Skeletal muscle tissue (tissue), 4 donors: ENCODE measurements around the gene PWP2. TPM values are rescaled to one million over a fixed set of nuclear protein-coding genes. Genes with fewer than 3 reads are reported as not detected.
"Not testable (repeated sequence)": the region's sequence is repeated elsewhere in the genome, so short reads cannot be mapped to it uniquely, and the experiment has no call there.

Source experiments
- H3K27ac ChIP-seq: one replicate; pipeline ENCODE4 v1.7.0; 2013; ENCODE audit warnings: mild to moderate bottlenecking, low read depth, low read length, inconsistent platforms
- H3K27me3 ChIP-seq, 3 donors: one replicate each; pipeline ENCODE4 v1.7.0; 2013; ENCODE audit warnings: low read length in 3 of 3; ENCODE audit not compliant: control insufficient read depth in 3 of 3, insufficient read depth in 3 of 3
- H3K36me3 ChIP-seq, 3 donors: one replicate each; pipeline ENCODE4 v1.7.0; 2013; ENCODE audit warnings: low read length in 3 of 3; ENCODE audit not compliant: control insufficient read depth in 3 of 3, insufficient read depth in 3 of 3
- H3K4me1 ChIP-seq, 3 donors: one replicate each; pipeline ENCODE4 v1.7.0; 2013; ENCODE audit warnings: low read length in 3 of 3, mild to moderate bottlenecking in 3 of 3; ENCODE audit not compliant: control insufficient read depth in 3 of 3, insufficient read depth in 3 of 3
- H3K4me3 ChIP-seq, 3 donors: one replicate each; pipeline ENCODE4 v1.7.0; 2013; ENCODE audit warnings: low read length in 3 of 3
- H3K9ac ChIP-seq, 3 donors: one replicate each; pipeline ENCODE4 v1.7.0; 2013; ENCODE audit warnings: low read length in 3 of 3, mild to moderate bottlenecking in 3 of 3, moderate library complexity in 2 of 3, low read depth in 1 of 3
- H3K9me3 ChIP-seq, 3 donors: one replicate each; pipeline ENCODE4 v1.7.0; 2013; ENCODE audit warnings: low read length in 3 of 3; ENCODE audit not compliant: control insufficient read depth in 3 of 3
- total RNA-seq: library from RNA; depleted of rRNA; stranded (reverse); fragments of >200 nt; gene quantifications from one replicate; pipeline ENCODE4 v1.2.3, GENCODE V29; 2014
- donor health status: Osteomylitis.

PWP2 gene
- total RNA-seq = 7.3 TPM

DNA sequence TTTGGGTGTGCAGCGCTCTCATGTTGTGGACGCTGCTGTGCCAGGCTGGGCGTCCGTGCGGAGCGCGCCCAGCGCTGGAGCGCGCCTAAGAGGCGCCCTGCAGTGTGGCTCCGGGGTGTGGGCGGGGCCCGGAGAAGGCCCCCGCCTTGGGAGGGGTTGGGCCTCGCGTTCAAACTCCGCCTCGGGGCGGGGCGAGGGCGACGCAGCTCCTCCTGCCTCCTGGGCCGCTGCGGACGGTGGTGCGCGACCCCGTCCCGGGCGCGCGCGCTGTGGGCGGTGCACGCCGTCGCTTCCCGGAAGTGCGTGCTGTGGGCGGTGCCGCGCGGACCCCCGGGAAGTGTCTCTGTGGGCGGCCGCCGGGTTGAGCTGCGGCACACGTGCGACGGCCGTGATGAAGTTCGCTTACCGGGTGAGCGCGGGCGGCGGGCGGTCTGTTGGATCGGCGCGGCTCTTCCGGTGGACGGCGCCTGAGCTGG lies at the start of gene PWP2:
Gene PWP2, plus strand, starts transcription at position 374 of the 476 bp plus-strand sequence. Its CDS starts 18 bp downstream, at position 392.
- H3K4me1 ChIP-seq, H3K4me3 ChIP-seq, H3K9ac ChIP-seq, H3K36me3 ChIP-seq, H3K27me3 ChIP-seq, H3K27ac ChIP-seq, H3K9me3 ChIP-seq: not testable (repeated sequence)

DNA sequence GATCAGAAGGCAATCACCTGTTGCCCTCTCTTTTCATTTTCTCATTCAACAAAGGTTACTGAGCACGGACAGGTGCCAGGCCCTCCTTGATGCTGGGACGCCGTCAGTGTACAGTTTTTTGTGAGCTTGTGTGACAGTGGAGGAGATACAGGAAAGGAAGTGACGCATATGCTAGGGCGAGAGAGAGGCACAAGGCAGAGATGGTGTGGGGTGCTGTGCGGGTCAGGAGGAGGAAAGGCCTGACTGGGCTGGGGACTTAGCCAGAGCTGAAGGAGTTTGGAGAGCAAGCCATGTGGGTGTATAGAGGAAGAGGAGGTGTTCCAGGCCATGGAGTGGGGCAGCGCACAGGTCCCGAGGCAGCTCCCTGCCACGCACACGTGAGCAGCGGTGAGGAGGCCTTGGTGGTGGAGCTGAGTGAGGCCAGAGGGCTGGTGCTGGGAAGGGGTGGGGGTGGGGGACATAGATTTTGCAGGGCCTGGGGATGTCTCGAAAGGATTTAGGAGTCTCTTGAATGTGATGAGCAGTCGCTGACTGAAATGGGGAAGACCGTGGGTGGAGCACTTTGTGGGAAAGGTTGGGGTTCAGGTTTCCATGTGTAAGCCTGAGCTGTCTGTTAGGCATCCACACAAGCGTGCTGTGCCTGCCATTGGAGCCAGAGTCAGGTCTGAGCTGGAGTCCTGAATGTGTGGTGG lies 49.1 kb upstream of the PWP2 start:
- Histone ChIP-seq H3K4me3 (no peak overlapping the region), H3K9me3 (no peaks in the 10 kb centered on the region), H3K4me1 (peaks cover 3 to 6% (median 6%) of the 10 kb centered on the region in 3 donors), H3K36me3 (peaks cover 22 to 28% (median 26%) of the 10 kb centered on the region in 3 donors), H3K27ac (no peak overlapping the region), H3K9ac (no peak overlapping the region), H3K27me3 (no peaks in the 10 kb centered on the region)

DNA sequence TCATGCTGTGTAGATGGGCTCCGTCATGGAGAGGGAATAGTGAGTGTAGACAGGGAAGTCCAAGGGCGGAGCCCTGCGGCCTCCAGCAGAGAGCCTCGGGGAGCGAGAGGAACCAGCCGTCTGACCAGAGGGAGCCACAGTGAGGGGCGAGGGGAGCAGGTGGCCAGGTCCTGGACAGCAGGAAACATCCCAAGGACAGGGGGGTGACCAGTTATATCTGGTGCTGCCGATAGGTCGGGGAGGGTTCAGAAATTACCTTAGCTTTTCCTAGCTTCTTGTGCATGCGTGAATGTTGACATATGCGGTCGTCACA lies 48.6 kb upstream of the PWP2 start:
- Histone ChIP-seq H3K9ac (no peak overlapping the region), H3K36me3 (peaks cover 25 to 32% (median 31%) of the 10 kb centered on the region in 3 donors), H3K27ac (no peak overlapping the region), H3K4me3 (no peak overlapping the region), H3K4me1 (peaks cover 3 to 6% (median 6%) of the 10 kb centered on the region in 3 donors), H3K9me3 (no peaks in the 10 kb centered on the region), H3K27me3 (no peaks in the 10 kb centered on the region)

DNA sequence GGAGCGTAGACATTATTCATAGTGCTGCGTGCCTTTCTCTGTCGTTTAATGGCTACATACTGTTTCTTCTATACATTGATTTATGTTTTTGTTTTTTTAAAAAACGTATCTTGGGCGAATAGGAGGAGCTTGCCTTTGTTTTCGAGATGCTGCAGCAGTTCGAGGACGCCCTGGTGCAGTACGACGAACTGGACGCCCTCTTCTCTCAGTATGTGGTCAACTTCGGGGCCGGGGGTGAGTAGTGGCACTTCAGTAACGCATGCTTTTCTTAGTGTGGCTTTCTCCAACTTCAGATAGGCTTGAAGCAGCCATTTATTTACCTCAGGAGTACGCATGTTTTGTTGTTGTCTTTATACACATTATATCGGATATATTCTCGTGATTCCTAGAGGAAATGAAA lies 48.2 kb upstream of the PWP2 start:
- Histone ChIP-seq H3K9ac (no peak overlapping the region), H3K4me1 (peaks cover 3 to 6% (median 6%) of the 10 kb centered on the region in 3 donors), H3K27me3 (no peaks in the 10 kb centered on the region), H3K27ac (no peak overlapping the region), H3K36me3 (peaks cover 28 to 35% (median 34%) of the 10 kb centered on the region in 3 donors), H3K9me3 (no peaks in the 10 kb centered on the region), H3K4me3 (no peak overlapping the region)

DNA sequence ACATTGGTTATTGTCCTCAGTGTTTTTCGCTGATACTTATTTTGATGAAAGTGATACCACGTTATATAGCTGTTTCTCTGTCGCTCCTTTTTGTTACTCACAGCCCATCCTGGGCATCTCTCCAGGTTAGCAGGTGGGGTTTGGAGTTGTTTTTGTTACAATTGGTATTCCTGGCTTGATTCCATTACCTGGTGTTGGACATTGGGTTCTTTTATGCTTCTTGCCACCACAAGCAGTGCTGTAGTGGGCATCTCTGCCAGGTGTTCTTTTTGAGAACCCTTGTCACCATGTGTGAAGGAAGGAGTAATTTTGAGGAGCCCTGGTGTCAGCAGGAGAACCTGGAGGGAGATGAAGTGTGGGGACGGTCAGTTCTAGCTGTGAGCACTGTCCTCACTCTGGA lies 47.5 kb upstream of the PWP2 start:
- peaks cover 1 to 4% (median 3%) of the 10 kb centered on the region in 3 donors for H3K4me1 ChIP-seq
- no peak overlapping the region for H3K4me3 ChIP-seq
- H3K9me3 ChIP-seq = no peaks in the 10 kb centered on the region
- H3K27me3 ChIP-seq = no peaks in the 10 kb centered on the region
- H3K27ac ChIP-seq = no peak overlapping the region
- H3K36me3 ChIP-seq = peaks cover 32 to 39% (median 39%) of the 10 kb centered on the region in 3 donors
- no peak overlapping the region for H3K9ac ChIP-seq

DNA sequence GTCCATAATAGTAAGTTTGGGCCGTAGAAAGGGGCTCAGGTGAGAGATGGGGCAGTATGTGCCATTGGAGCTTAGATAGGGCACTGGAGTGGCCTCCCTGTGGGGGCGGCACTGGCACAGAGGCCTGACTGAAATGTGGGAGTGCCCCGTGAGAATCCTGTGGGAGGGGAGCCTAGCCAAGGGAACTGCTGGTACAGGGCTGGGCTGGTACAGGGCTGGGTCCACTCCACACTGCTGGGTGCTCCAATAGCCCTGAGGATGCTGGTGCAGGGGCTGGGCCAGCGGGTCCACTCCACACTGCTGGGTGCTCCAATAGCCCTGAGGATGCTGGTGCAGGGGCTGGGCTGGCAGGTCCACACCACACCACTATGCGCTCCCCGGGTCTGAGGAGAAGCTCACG lies 44.8 kb upstream of the PWP2 start:
- Histone ChIP-seq H3K4me1 (no peaks in the 10 kb centered on the region), H3K36me3 (peaks cover 38 to 47% (median 41%) of the 10 kb centered on the region in 3 donors), H3K27ac (no peak overlapping the region), H3K9ac (no peak overlapping the region), H3K9me3 (no peaks in the 10 kb centered on the region), H3K27me3 (no peaks in the 10 kb centered on the region), H3K4me3 (no peak overlapping the region)

DNA sequence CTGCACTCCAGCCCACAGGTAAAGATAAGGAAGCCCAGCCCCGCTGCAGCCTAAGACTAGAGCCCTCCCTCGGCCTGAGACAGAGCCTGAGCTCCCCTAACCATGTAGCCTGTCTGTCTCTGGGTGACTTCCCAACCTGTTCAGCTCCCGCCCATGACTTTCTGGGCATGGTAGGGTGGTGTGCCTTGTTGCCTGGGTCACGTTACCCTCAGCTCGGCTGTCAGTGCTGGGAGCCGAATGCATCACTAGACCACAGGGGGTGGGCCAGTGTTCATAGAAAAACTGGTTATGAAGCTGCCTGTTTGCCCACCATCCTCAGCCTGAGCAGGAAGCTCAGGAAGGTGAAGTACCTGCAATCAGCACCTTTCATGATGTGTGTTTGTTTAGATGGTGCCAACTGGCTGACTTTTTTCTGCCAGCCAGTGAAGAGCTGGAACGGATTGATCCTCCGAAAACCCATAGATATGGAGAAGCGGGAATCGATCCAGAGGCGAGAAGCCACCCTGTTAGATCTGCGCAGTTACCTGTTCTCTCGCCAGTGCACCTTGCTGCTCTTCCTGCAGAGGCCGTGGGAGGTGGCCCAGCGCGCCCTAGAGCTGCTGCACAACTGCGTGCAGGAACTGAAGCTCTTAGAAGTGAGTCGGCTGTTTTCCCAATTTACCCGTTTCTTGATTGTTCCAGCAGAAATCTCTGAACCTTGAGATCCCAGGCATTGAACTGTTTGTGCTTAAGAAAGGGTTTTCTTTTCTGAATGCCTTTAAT lies 43.9 kb upstream of the PWP2 start:
- Histone ChIP-seq H3K9me3 (no peaks in the 10 kb centered on the region), H3K9ac (no peak overlapping the region), H3K4me3 (no peak overlapping the region), H3K4me1 (no peaks in the 10 kb centered on the region), H3K36me3 (peaks cover 33 to 41% (median 40%) of the 10 kb centered on the region in 3 donors), H3K27me3 (no peaks in the 10 kb centered on the region), H3K27ac (no peak overlapping the region)

DNA sequence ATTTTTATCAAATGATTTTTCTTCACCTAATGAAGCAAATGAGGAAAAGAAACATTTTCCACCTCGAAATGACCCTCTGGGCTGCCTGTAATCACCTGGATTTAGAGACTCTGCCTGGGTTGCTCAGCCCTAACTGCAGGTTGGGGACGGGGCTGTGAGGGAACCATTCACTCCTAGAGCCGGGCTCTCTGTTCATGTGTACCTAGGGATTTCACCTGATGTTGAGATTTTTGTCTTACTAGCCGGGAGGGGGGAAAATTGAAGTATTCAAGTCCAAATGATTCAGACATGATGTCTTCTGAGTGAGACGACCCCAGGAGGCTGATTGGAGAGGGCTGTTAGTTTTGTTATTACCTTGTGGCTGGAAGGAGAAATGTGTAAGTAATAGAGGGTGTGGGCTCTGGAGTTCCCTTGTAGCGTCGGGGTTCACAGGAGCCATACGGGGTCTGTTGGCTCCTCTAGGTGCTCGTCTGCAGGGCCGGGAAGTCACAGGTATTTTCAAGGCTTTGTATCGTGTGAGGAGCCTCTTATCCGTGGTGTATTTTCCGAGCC lies 42.3 kb upstream of the PWP2 start:
- Histone ChIP-seq H3K27me3 (no peaks in the 10 kb centered on the region), H3K4me1 (no peaks in the 10 kb centered on the region), H3K4me3 (no peak overlapping the region), H3K9ac (no peak overlapping the region), H3K27ac (no peak overlapping the region), H3K9me3 (no peaks in the 10 kb centered on the region), H3K36me3 (peaks cover 28 to 40% (median 34%) of the 10 kb centered on the region in 3 donors)

DNA sequence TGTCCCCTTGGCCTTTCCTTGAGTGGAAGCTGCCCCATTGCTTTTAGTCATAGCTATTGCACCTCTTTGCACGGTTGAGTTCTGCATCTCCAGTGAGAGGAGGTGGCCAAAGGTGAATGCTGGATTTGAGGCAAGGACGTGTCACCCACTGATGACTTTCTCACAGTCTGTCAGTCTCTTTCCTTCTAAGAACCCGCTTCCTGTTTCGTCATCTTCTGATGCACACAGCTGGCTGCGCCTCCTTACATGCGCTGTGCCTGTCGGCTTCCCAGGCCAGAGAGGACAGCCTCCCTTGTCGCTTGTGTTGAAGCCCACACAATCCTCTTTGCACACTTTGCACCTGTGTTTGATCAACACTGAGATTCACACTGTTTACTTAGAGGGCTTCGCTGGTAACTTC lies 41.8 kb upstream of the PWP2 start:
- H3K27ac ChIP-seq = no peak overlapping the region
- no peaks in the 10 kb centered on the region for H3K9me3 ChIP-seq
- H3K4me1 ChIP-seq = no peaks in the 10 kb centered on the region
- no peak overlapping the region for H3K9ac ChIP-seq
- H3K27me3 ChIP-seq = no peaks in the 10 kb centered on the region
- no peak overlapping the region for H3K4me3 ChIP-seq
- H3K36me3 ChIP-seq = peaks cover 29 to 39% (median 35%) of the 10 kb centered on the region in 3 donors

DNA sequence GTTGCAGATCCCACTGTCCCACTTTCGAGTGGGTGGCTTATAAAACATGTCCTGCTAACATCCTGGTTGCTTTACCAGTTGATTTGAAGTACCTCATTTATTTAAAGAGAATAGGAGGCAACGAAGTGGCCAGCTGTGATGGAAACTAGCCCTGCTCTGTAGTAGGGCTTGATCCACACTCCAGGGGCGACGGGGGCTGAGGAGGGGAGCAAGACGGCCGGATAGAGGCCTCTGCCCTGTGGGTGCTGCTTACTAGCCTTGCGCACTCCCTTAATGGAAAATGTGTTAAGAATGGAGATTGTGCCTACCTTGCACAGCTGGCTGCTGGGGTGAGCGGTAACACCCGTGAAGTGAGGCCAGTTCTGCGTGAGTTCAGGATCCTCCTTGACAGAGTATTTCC lies 41.1 kb upstream of the PWP2 start:
- no peaks in the 10 kb centered on the region for H3K27me3 ChIP-seq
- no peak overlapping the region for H3K27ac ChIP-seq
- no peak overlapping the region for H3K9ac ChIP-seq
- peaks cover 32 to 39% (median 38%) of the 10 kb centered on the region in 3 donors for H3K36me3 ChIP-seq
- no peaks in the 10 kb centered on the region for H3K4me1 ChIP-seq
- H3K4me3 ChIP-seq = no peak overlapping the region
- H3K9me3 ChIP-seq = no peaks in the 10 kb centered on the region
